GM19193 (cell line): ENCODE measurements around the gene GAB4.

ENCODE experiments used
- POLR2A ChIP-seq: IDR thresholded peaks from 4 replicates; pipeline ENCODE4 v1.6.1; 2011; ENCODE audit not compliant: insufficient read depth, insufficient read length; ENCODE audit errors: extremely low read depth

Gene GAB4

GRCh38 chr22:16935209-16935608 is 72.8 kb downstream of the GAB4 start:
- TF ChIP-seq POLR2A, result no peak

DNA sequence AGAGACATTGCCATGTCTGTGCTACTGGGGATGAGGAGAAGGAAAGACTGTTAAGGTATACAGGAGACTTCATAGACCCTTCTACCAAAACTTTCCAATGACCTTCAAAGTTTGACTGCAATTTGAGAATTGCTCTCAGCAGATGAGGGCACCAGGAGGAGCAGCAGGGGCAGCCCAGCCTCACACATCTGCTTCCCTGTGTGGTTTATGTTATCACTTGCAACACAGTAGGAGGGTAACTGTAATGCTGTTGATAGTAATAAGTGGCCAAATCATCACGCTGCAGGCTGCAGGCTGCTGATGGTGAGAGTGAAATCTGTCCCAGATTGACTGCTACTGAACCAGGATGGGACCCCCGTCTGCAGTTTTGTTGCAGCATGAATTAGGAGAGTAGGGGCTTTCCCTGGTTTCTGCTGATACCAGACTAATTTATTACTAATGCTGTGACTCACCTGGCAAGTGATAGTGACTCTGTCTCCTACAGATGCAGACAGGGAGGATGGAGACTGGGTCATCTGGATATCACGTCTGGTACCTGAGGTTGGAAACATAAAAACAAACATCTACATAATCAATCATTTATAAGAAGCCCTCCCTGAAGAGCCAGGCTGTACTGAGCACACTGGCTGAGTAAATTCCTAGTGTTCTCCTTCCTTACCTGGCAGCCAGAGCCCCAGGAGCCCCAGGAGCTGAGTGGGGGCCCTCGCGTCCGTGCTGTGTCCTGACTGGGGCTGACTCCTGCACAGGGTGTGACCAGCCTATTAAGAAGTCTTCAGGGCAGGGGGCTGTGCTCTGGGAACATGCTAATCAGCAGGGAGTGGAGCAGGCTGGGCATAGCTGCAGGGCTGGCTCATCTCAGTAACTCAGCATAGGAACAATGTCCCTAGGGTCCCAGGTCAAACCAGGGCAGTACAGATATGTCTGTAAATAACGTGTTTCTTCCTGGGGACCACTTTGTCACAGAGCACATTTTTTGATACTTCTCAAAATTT is 74.4 kb downstream of the GAB4 start:
- TF ChIP-seq POLR2A, result no peak

- TF ChIP-seq POLR2A, result no peak
Observed at GRCh38 chr22:16932577-16932976, 75.4 kb downstream of the GAB4 start.

GRCh38 chr22:16925407-16925966 is 82.5 kb downstream of the GAB4 start:
- TF ChIP-seq POLR2A, result no peak

GRCh38 chr22:16922706-16923105 is 85.3 kb downstream of the GAB4 start:
- TF ChIP-seq POLR2A, result no peak

- no peak for TF ChIP-seq POLR2A
Observed at GRCh38 chr22:16922076-16922475, 85.9 kb downstream of the GAB4 start.

- no peak for TF ChIP-seq POLR2A
Observed at GRCh38 chr22:16917144-16918003, 90.6 kb downstream of the GAB4 start.

DNA sequence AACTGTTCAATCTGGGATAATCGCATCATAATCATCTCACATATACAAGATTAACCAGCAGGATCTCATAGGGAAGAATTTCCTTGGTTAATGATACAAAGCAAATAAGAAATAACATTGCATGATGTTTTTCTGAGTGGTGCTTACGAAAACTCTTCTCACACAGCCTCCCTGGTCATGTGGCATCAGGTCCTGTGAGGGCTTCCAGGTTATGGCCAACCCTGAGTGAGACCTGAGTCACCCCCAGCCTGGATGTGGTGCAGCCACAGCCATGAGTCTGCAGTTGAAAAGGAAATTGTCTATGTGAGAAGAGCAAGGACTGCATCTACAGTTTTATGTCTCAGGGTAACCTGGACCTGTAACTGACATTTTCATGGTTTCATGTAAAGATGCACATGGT is 92.3 kb downstream of the GAB4 start:
- no peak for TF ChIP-seq POLR2A

GRCh38 chr22:16914006-16914405 is 94.0 kb downstream of the GAB4 start:
- TF ChIP-seq POLR2A, result no peak

GRCh38 chr22:16912281-16912680 is 95.7 kb downstream of the GAB4 start:
- TF ChIP-seq POLR2A, result no peak
